Non-pigmented ciliary epithelial cell (primary cell): Measurements from ENCODE around the gene C11orf65.
"Not testable (repeated sequence)": the region's sequence is repeated elsewhere in the genome, so short reads cannot be mapped to it uniquely, and the experiment has no call there.

Experiments
- DNase-seq: peaks from one replicate; pipeline ENCODE4 v3.0.0-alpha.2; 2010; ENCODE audit warnings: low read depth

C11orf65 gene

GRCh38 chr11:108472681-108473080 lies 5.4 kb upstream of the C11orf65 start:
- DNase-seq: no peak

GRCh38 chr11:108468478-108468864 lies 1.1 kb upstream of the C11orf65 start:
- DNase-seq: no peak

GRCh38 chr11:108466405-108466804 lies 924 bp downstream of the C11orf65 start:
- DNase-seq: no peak

- DNase-seq: no peak
Observed at GRCh38 chr11:108453207-108453835, 14.0 kb downstream of the C11orf65 start.

- DNase-seq: not testable (repeated sequence)
Observed at GRCh38 chr11:108441445-108441844, 25.9 kb downstream of the C11orf65 start.

- DNase-seq: no peak
Observed at GRCh38 chr11:108436594-108436993, 30.7 kb downstream of the C11orf65 start.

GRCh38 chr11:108435066-108435465 lies 32.3 kb downstream of the C11orf65 start:
- DNase-seq: no peak

- DNase-seq: no peak
Observed at GRCh38 chr11:108432783-108433182, 34.5 kb downstream of the C11orf65 start.

- no peak for DNase-seq
Observed at GRCh38 chr11:108431997-108432396, 35.3 kb downstream of the C11orf65 start.

GRCh38 chr11:108431370-108431769 lies 36.0 kb downstream of the C11orf65 start:
- no peak for DNase-seq

GRCh38 chr11:108417551-108417950 lies 49.8 kb downstream of the C11orf65 start:
- DNase-seq: not testable (repeated sequence)

- no peak for DNase-seq
Observed at GRCh38 chr11:108414958-108415357, 52.4 kb downstream of the C11orf65 start.

- DNase-seq: no peak
Observed at GRCh38 chr11:108405706-108406105, 61.6 kb downstream of the C11orf65 start.

- DNase-seq: no peak
Observed at GRCh38 chr11:108403052-108403451, 64.3 kb downstream of the C11orf65 start.

GRCh38 chr11:108402241-108402640 lies 65.1 kb downstream of the C11orf65 start:
- no peak for DNase-seq

- no peak for DNase-seq
Observed at GRCh38 chr11:108398439-108398838, 68.9 kb downstream of the C11orf65 start.

GRCh38 chr11:108396672-108397071 lies 70.7 kb downstream of the C11orf65 start:
- not testable (repeated sequence) for DNase-seq

GRCh38 chr11:108394744-108395284 lies 72.5 kb downstream of the C11orf65 start:
- DNase-seq: no peak

GRCh38 chr11:108393046-108393445 lies 74.3 kb downstream of the C11orf65 start:
- no peak for DNase-seq

GRCh38 chr11:108392353-108392752 lies 75.0 kb downstream of the C11orf65 start:
- no peak for DNase-seq

- no peak for DNase-seq
Observed at GRCh38 chr11:108388576-108388975, 78.8 kb downstream of the C11orf65 start.

GRCh38 chr11:108373505-108373904 lies 93.8 kb downstream of the C11orf65 start:
- DNase-seq: not testable (repeated sequence)

- no peak for DNase-seq
Observed at GRCh38 chr11:108370990-108371389, 96.3 kb downstream of the C11orf65 start.

GRCh38 chr11:108370315-108370714 lies 97.0 kb downstream of the C11orf65 start:
- no peak for DNase-seq
